Stimulated activated CD8-positive, alpha-beta memory T cell treated with anti-CD3 and anti-CD28 coated beads, Interleukin-12 subunit alpha, Interleukin-12 subunit beta, amount 100 ng/mL, for 1 hour (primary cell): Measurements from ENCODE around the gene SRGAP1.
"Not testable (repeated sequence)": the region's sequence is repeated elsewhere in the genome, so short reads cannot be mapped to it uniquely, and the experiment has no call there.

ENCODE experiments used
- DNase-seq: peaks from one replicate; pipeline ENCODE4 v3.0.0-alpha.2; 2020; ENCODE audit warnings: low read depth

The SRGAP1 gene

DNA sequence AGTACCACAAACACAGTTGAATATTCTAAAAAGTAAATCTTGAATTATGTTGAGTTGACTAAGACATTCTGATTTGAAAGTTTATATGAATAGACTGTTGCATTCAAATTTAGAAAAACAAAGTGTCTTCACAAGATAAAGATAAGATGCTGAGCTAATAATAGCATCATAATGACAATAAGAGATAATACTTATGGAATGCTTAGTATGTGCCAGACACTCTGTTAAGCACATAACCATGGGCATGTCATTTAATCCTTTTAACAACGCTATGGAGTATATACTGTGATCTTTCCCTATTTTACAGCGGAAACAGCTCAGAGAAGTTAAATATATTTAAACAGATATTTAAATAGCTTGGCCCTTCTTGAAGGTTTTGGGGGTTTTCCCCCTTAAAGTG is 163.4 kb downstream of the SRGAP1 start:
- DNase-seq: no peak

DNA sequence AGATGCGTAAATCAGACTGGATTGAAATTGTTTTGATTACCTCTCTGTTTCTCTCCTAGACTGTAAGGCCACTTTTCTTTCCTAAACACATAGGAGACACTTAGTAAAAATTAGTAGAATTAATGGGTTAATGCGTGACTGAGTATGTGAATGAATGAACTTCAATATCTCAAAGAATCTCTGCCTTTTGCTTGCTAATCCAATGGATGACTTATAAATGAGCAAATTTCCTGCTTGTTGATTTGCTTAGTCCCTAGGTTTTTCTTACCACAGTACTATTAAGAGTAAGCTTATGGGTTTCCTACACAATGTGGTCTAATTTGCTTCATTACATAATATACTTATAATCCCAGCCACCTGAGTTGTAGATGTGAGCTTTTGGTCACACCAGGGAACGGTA is 164.1 kb downstream of the SRGAP1 start:
- DNase-seq: no peak

DNA sequence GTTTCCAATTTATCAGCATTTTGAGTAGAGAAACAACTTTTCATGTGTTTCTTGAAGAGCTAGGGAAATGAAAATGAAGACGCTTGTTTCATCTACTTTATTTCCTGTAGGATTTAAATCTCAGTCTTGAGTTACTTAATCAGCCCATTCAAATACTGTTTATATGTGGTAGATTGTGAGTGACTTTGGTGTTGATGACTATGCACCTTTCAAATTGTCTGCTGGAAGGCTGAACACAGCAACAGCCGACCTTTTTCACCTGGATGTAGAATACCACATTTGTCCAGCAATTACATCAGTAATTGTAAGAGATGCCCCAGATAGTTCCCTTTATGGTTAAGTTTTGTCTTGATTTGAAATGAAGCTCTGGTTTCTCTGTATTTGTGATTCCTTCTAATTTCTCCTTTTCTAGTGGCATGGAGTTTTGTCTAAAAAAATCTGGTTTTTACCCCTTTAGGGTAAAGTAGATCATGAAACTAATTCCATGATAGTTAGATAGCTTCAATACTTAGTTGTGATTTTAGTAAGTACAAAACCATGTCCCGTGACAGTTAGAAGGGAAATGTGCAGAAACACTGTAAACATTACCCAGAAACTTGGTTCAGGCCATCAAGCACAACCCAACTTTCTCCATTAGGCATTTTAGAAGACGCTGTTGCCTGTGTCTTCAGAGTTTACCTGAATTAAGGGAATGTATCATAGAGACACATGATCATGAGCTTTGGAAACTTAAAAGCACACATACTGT is 165.0 kb downstream of the SRGAP1 start:
- DNase-seq: no peak

DNA sequence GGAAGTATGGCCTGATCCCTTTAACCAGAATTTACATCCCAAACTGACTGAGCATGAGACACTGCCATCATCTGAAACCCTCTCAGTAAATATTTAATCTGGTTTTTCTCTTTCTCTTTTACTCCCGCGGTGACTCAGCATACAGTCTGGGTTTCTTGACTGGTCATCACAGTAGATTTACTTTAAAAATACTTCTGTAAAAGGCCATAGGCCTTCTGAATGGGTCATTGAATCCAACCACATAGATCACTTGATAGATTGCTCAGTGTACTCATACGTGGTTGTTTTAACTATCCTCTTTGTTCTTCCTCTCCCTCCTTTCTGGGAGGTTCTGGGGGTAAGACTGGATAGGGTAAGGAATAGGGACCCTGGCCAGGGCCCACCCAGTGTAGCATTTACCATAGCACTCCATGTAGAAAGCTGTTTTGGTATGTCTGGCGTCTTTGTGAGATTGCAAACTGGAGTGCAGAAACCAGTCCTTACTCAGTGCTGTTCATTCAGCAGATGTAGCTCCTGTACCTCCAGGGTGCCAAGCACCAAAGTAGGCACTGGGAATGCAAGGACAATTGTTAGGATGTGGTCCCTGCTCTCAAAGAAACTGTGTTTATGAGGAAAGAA is 165.7 kb downstream of the SRGAP1 start:
- DNase-seq: no peak

DNA sequence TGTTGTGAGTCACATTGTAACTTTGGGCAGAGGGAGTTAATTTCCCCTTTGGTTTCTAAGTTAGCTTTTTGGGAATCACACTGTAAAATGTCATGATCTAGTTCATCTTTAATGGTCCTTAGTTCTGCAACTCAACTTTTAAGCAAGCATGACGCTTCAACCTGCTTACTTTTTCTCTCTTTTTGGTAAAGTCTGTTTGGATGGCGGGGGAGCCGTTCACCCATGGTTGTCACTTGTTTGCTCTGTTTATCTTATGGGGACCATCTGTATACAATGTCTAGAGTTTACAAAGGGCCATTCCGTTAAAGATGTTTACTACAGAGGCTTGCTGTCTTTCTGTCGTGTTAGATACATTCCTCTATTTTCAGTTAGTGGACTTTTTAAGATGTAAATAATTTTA is 172.0 kb downstream of the SRGAP1 start:
- DNase-seq: no peak

DNA sequence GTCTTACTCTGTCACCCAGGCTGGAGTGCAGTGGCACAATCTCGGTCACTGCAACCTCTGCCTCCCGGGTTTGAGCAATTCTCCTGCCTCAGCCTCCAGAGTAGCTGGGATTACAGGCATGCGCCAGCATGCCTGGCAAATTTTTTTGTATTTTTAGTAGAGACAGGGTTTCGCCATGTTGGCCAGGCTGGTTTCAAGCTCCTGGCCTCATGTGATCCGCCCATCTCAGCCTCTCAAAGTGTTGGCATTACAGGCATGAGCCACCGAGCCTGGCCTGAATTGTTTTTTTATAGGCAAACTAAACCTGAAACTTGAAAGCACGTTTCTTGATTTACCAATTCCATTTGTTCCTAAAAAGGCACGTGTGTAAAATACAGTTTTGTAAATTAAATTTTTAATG is 173.6 kb downstream of the SRGAP1 start:
- not testable (repeated sequence) for DNase-seq

DNA sequence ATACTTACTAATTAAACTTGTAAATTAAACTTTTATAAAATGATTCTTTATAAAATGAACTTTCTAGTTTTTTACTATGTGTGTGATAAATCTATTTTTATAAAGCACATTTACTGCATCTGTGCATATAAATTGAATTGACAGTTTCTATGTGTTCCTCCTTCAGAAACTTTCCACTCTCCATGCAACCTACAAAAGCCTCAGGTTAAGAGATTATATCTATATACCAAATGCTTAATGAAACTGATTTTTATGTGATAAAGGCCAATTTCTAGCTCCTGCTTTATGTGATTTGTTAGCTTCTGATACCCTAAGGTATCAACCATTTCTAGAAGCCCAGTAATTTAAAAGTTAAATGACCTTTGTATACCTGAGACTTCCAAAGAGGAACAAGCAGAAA is 174.0 kb downstream of the SRGAP1 start:
- DNase-seq: no peak

DNA sequence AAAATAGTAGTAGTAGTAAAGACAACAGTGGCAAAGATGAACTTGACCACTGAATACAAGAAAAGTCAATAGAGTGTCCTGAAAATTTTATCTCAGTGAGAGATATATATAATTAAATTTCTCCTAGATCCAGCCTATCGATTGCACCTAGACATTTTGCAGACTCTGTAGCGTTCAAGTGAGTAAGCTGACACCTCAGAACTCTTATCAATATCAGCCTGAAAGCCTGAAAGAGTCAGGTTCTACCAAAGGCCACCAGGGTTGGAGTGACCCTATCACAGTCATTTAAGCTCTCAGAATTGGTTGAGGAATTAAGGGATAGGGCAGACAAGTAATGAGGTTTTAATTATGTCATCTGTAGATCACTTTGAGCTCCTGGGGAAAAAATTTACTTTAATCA is 174.6 kb downstream of the SRGAP1 start:
- DNase-seq: no peak

DNA sequence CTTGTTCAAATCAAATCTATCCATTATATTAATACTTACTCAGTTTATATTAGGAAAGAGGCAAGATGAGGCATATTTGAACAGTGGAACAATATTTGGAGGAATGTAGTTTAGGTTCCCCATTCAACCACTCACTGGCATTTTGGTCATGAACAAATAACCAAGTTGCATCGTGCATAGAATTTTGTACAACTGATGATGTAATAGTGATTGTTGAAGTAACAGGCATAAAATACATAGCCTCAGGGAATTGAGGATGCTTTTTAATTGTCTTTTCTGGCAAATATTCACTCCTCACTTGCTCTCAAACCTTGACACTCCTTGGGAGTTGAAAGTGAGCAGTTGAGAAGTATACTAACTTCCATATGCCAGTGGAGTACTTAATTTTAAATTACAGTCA is 175.2 kb downstream of the SRGAP1 start:
- DNase-seq: no peak

DNA sequence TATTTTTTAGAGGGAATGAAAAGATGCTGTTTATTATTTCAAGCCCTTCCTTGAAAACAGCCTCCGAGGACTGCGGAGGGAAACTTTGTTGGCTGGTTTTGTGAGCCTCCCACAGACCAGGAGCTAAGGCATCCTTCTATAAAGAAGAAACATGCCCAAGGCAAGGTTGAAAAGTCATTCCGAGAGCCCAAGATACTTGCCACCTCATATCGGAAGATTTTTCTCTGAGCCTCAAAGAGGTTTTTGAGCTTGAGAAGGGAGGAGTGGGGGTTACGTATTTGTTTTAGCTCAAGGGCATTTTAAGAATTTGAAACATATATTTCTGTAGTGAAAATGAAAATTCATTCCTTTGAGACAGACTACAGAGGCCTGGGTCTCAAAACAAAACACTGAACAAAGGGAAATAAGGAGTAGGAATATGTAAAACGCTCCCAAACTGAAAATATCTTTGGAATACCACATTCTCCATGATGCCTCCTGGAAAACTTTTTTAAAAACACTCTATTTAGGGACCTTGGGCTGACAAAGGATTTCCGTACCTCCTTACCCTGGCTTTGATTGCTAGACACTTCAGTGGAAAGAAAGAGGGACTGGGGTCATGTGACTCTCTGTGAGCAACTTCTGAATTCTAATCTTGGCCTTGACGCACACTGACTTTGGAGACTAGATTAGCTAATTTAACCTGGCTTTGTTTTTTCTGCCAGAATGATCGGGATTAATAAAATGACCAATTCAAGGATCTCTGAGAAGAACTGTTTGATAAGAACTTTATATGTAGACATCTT is 180.9 kb downstream of the SRGAP1 start:
- DNase-seq: no peak

DNA sequence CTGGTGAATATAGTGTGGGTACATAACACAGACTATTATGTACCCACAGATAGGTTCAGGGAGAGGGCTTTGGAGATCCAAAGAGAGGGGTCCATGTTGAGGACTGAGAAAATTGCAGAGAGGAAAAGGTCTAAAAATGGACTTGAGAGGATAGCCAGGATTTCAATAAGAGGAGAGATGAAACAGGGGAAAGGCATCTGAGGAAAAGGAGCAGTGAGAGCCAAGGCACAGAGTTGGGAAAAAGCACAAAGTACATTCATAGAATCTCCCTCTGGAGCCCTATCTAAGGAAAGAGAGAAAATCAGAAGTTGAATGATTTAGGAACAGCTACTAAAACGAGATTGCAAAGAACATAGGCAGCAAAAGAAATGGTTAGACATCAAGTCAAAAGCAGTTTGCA is 182.8 kb downstream of the SRGAP1 start:
- DNase-seq: no peak

DNA sequence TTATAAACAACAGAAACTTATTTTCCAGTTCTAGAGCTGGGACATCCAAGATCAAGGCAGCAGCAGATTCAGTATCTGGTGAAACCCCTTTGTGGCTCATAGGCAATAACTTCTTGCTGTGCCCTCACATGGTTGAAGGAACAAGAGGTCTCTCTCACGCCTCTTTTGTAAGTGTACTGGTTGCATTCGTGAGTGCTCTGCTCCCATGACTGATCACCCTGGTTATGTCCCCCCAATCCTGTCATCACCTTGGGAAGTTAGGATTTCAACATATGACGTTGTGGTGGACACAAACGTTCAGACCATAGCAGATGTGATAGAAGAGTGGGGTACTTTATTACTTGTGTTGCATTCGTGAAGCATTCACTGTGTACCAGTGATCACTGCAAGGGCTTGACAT is 184.0 kb downstream of the SRGAP1 start:
- DNase-seq: no peak

DNA sequence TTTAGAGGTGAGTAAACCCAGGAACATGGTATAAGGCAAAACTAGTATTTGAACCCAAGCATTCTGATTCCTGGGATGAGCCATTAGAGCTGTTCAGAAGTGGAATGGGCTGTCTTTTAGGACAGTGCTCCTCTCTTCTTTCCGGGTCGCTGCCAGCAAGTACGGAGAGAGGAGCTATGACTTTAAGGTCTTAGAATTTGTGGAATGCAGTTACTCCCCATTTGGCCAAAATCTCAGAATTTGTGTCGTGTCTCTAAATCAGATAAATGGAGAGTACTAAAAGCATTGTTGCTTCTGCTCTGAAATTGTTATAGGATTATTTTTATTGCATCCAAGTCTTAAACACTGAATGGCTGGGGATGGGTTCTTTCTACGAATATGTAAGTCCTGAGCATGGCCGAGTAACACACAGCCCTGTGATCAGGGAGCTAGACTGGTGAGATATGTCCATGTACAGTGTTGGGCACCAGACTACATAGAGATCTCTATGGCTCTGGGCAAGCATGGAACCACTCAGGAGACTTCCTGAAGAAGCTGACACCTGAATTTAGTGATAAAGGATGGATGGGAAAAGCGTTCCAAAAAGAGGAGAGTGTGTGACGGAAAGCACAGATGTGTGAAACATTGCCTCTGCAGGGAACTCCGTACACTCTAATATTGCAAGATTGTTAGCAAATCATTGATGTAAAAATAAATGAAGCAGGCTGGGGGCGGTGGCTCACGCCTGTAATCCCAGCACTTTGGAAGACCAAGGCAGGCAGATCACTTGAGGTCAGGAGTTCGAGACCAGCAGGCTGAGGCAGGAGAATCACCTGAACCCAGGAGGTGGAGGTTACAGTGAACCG is 184.7 kb downstream of the SRGAP1 start:
- DNase-seq: no peak

DNA sequence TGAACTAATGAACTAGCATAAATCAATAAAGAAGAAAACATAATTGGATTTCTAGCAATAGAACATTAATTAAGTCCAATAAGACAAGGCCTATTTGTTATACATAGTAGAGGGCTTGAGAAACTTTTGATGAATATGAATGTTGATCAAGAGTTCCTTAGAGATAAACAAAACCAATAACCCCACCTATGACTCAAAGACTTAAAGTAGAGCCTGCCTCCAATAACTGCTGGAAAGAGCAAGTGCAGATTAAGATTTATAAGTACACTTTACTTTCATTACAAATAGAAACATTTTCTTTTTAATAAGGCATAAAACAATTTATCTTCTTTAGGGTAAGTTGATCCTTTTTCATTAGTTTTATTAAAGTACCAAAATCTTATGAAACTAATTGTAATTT is 185.7 kb downstream of the SRGAP1 start:
- no peak for DNase-seq

DNA sequence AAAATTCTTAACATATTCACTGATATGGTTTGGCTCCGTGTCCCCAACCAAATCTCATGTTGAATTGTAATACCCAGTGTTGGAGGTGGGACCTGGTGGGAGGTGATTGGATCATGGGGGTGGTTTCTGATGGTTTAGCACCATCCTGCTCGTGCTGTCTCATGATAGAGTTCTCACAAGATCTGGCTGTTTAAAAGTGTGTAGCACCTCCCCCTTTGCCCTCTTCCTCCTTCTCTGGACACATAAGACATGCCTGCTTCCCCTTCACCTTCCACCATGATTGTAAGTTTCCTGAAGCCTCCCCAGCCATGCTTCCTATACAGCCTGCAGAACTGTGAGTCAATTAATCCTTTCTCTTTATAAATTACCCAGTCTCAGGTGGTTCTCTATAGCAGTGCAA is 189.6 kb downstream of the SRGAP1 start:
- not testable (repeated sequence) for DNase-seq

DNA sequence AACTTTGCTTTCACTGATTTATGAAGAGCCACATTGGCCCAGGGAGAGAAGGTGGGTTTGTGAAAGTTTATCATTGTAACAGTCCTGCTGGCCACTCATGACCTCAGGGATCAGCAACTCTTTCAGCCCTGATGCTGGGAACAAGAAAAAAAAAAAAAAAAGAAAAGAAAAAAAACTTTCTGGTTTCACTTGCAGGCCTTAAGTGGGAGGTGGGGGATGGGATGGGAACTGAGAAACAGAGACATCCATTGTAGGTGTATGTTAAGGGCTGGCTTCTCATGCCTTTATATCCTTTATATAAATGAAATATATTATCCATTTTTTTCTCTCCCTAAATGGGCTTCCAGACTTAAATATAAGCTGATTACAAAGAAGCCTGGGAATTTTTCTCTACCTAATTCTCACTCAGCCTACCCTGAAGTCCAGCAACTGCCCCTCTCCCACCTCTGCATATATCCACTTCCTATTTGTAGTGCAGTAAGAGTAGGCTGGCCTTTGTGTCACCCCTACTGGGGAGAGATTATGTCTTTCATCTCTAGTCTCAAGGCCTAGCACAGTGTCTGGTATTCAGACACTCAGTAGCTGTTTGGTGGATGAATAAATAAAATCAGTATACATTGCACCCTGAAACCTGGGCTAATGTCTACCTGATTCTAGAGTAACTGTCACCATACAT is 190.5 kb downstream of the SRGAP1 start:
- DNase-seq: no peak

DNA sequence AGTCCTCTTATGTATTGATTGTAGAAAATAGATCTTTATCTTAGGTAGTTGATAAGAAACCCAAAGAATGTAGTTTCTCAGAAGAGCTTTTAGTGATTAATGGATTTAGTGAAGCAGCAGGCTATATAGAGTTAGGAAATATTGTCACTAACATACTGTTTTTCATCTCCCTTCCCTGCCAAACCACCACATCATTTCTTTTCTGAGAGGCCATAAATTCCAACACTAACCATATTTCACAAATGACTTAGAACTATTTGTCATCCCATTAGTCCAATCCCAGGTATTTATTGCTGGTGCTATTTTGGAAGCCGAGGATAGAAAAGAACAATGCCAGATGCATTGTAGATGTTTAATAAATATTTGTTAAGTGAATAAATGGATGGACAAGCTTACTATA is 191.9 kb downstream of the SRGAP1 start:
- no peak for DNase-seq

DNA sequence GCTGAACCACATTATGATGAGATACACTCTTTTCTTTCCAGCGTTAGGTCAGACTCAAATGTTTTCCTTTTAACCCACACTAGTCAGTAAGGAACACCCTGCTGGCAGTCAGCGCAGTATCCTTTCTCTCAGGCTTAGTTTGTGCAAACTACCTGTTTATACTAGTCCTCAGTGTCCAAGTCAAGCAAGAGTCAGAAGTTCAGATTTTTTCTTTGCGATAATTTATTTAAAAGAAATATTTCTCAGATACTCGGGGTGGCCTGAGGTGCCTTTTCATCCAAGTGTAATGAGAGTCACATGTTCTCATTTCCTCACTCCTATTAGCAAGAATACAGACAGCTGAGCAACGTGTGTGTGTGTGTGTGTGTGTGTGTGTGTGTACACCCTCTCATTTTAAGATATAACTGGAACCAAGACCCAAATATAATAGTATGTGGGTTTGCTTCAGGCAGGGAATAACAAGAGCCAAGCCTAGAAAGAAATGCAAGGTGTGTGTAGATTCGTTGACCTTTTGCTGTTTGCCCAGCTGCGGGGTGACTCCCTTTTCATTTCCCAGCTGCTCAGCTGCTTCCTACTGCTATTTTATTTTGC is 194.9 kb downstream of the SRGAP1 start:
- no peak for DNase-seq

DNA sequence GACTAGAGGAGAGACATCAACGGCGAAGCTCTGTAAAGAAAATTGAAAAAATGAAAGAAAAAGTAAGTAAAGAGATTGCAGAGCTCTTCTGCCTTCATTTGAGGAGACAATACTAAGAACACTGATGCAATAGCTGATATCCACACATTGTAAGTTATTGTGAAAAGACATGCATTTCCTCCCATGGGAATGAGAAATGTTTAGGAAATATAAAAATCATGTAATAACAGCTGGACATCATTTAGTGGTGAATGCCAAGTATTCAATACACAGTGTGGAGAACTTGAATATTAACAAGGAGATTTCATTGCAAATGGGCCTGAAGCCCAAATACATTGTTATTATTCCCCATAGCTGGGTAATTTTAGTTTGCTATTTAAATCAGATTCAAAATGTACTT is 198.4 kb downstream of the SRGAP1 start:
- DNase-seq: no peak

DNA sequence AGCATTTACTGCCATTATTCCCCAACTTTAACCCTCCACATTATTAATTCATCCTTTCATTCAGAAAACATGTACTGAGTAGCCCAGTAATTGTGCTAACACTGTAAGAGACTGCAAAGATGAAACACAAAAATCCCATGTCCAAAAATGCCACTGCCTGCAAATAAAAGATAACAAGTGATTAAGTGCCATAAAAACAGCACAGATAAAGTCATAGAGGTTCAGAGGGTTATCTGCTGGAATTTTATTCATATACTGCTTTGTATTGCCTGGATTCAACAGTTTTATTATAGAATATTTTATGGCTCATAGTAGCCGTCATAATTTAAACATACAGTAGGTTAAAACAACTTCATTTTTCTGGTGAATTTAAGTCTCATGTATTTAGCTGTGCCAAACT is 199.7 kb downstream of the SRGAP1 start:
- DNase-seq: no peak

DNA sequence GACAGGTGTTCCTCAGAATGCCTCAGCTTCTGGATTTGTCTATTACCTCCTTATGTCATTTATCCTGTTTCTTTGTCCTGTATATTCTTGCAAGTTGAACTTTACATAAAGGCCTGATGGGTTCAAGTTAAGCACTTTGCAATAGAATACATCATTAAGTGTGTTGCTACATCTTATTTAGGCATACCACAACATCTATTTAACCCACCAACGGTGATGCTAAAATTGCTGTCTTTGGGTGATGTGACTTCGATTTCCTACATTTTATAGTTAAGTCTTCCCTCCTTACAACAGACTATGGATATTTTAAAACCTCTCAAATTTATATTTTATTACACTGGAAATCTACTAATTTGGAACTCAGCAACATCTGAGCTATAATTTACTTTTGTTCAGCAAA is 206.6 kb downstream of the SRGAP1 start:
- DNase-seq: no peak
